ENCODE results near the gene NBDY. TPM values are rescaled to one million over a fixed set of nuclear protein-coding genes. Genes with fewer than 3 reads are reported as not detected.
A peak's percentile ranks its signal among the peaks of the same experiment; 100 is the strongest.

NBDY gene
- total RNA-seq, 2 experiments from 2014 or later, result 25.0 to 28.3 TPM

- DNase-seq (peak in 1 of 14 experiments; percentile 1), ATAC-seq (ENCODE audit: poor library complexity) (no peak)
- intact Hi-C loops (cut with DNase I, micrococcal nuclease), result loop anchor here in 1 of 2 experiments (2.0 kb wide), 1 partner anchor 176 kb away; no protein-coding TSS in a partner anchor
- TF ChIP-seq CTCF (IDR thresholded peaks at IDR 0.05), result no peak
- Mint-ChIP-seq H3K27ac (no peak overlapping the region), H3K36me3 (ENCODE audit: low read depth) (peaks cover 18% of the 10 kb centered on the region), H3K9me3 (no peaks in the 10 kb centered on the region), H3K4me3 (no peak overlapping the region), H3K4me1 (ENCODE audit: low read depth) (peaks cover 43% of the 10 kb centered on the region), H3K27me3 (no peaks in the 10 kb centered on the region)
- Histone ChIP-seq H3K4me3 (ENCODE audit: low read length) (no peak overlapping the region), H3K27me3 (ENCODE audit: control insufficient read depth in 1 of 2, insufficient read depth in 2 of 2, low read length in 2 of 2) (no peaks in the 10 kb centered on the region), H3K27ac (ENCODE audit: low read depth in 1 of 2, low read length in 2 of 2) (no peak overlapping the region), H3K36me3 (ENCODE audit: insufficient read depth, low read length) (no peaks in the 10 kb centered on the region), H3K4me1 (ENCODE audit: insufficient read depth, low read length) (peaks cover 58% of the 10 kb centered on the region), H3K9me3 (ENCODE audit: control insufficient read depth in 1 of 2, insufficient read depth in 1 of 2, low read length in 2 of 2) (no peaks in the 10 kb centered on the region)
- ChIA-PET POLR2A (no interaction called here), CTCF (no interaction called here)
Measured at GRCh38 chrX:56802428-56802827, 73.4 kb downstream of the NBDY start.

GRCh38 chrX:56802921-56803849 is 74.1 kb downstream of the NBDY start:
- DNase-seq, result peak; percentile 43 to 87 (median 63)
- no peaks in the 10 kb centered on the region for H3K9me3 ChIP-seq (ENCODE audit: control insufficient read depth in 1 of 2, insufficient read depth in 1 of 2, low read length in 2 of 2)
- no peak overlapping the region for H3K27ac ChIP-seq (ENCODE audit: low read depth in 1 of 2, low read length in 2 of 2)
- H3K36me3 ChIP-seq (ENCODE audit: insufficient read depth, low read length), result no peaks in the 10 kb centered on the region
- H3K4me3 Mint-ChIP-seq, result peak overlapping the region; percentile 25
- CTCF ChIA-PET, result no interaction called here
- POLR2A ChIA-PET, result interaction anchor here (0.8 kb wide), 1 partner anchor 175 kb away, joined by 4 read pairs; no protein-coding TSS in a partner anchor
- TF ChIP-seq CTCF (IDR thresholded peaks at IDR 0.05), result peak; percentile 16
- peaks cover 50% of the 10 kb centered on the region for H3K4me1 ChIP-seq (ENCODE audit: insufficient read depth, low read length)
- H3K4me3 ChIP-seq (ENCODE audit: low read length), result no peak overlapping the region
- H3K27me3 ChIP-seq (ENCODE audit: control insufficient read depth in 1 of 2, insufficient read depth in 2 of 2, low read length in 2 of 2), result no peaks in the 10 kb centered on the region
- no peaks in the 10 kb centered on the region for H3K9me3 Mint-ChIP-seq
- peaks cover 15% of the 10 kb centered on the region for H3K36me3 Mint-ChIP-seq (ENCODE audit: low read depth)
- H3K27me3 Mint-ChIP-seq, result no peaks in the 10 kb centered on the region
- peaks cover 40% of the 10 kb centered on the region for H3K4me1 Mint-ChIP-seq (ENCODE audit: low read depth)
- ATAC-seq (ENCODE audit: poor library complexity), result no peak
- intact Hi-C loops (cut with DNase I, micrococcal nuclease), result loop anchor here (1.0 to 2.0 kb wide), 2 partner anchors 175 to 176 kb away; no protein-coding TSS in a partner anchor
- peak overlapping the region; percentile 78 for H3K27ac Mint-ChIP-seq

GRCh38 chrX:56803850-56804681 is 75.0 kb downstream of the NBDY start:
- no peak for TF ChIP-seq CTCF (IDR thresholded peaks at IDR 0.05)
- H3K27me3 ChIP-seq (ENCODE audit: control insufficient read depth in 1 of 2, insufficient read depth in 2 of 2, low read length in 2 of 2), result no peaks in the 10 kb centered on the region
- H3K27ac ChIP-seq (ENCODE audit: low read depth in 1 of 2, low read length in 2 of 2), result no peak overlapping the region
- DNase-seq (no peak), ATAC-seq (ENCODE audit: poor library complexity) (no peak)
- H3K27ac Mint-ChIP-seq, result peak overlapping the region; percentile 78
- no peaks in the 10 kb centered on the region for H3K9me3 Mint-ChIP-seq
- no peak overlapping the region for H3K4me3 ChIP-seq (ENCODE audit: low read length)
- H3K36me3 ChIP-seq (ENCODE audit: insufficient read depth, low read length), result no peaks in the 10 kb centered on the region
- ChIA-PET POLR2A (interaction anchor here (0.8 kb wide), 1 partner anchor 174 kb away, joined by 3 read pairs; no protein-coding TSS in a partner anchor), CTCF (interaction anchor here (1.4 kb wide), 1 partner anchor 174 kb away, joined by 7 read pairs; no protein-coding TSS in a partner anchor)
- intact Hi-C loops (cut with DNase I, micrococcal nuclease), result loop anchor here (1.0 to 2.0 kb wide), 2 partner anchors 174 to 175 kb away; no protein-coding TSS in a partner anchor
- H3K36me3 Mint-ChIP-seq (ENCODE audit: low read depth), result peaks cover 15% of the 10 kb centered on the region
- peaks cover 47% of the 10 kb centered on the region for H3K4me1 Mint-ChIP-seq (ENCODE audit: low read depth)
- H3K9me3 ChIP-seq (ENCODE audit: control insufficient read depth in 1 of 2, insufficient read depth in 1 of 2, low read length in 2 of 2), result no peaks in the 10 kb centered on the region
- no peak overlapping the region for H3K4me3 Mint-ChIP-seq
- peaks cover 41% of the 10 kb centered on the region for H3K4me1 ChIP-seq (ENCODE audit: insufficient read depth, low read length)
- no peaks in the 10 kb centered on the region for H3K27me3 Mint-ChIP-seq
